Kidney glomerular epithelial cell (primary cell): ENCODE data around the gene SERTM2.

Experiments
- DNase-seq: peaks from one replicate; lab custom pipeline; 2025; lab: John Stamatoyannopoulos, UW

SERTM2 gene

GRCh38 chrX:111560801-111561200 lies 49.4 kb downstream of the SERTM2 start:
- DNase-seq = no peak

GRCh38 chrX:111561851-111562250 lies 50.4 kb downstream of the SERTM2 start:
- DNase-seq = no peak

- DNase-seq = no peak
Measured at GRCh38 chrX:111567542-111568255, 56.3 kb downstream of the SERTM2 start.

GRCh38 chrX:111568354-111568753 lies 56.9 kb downstream of the SERTM2 start:
- peak; percentile 2 for DNase-seq

GRCh38 chrX:111568817-111569216 lies 57.4 kb downstream of the SERTM2 start:
- no peak for DNase-seq
